Measurements from ENCODE around the gene BIRC7. TPM values are rescaled to one million over a fixed set of nuclear protein-coding genes. Genes with fewer than 3 reads are reported as not detected.

The BIRC7 gene
- total and polyA plus RNA-seq, 2 of the 4 experiments (the other 2 are of a cell fraction): not detected

DNA sequence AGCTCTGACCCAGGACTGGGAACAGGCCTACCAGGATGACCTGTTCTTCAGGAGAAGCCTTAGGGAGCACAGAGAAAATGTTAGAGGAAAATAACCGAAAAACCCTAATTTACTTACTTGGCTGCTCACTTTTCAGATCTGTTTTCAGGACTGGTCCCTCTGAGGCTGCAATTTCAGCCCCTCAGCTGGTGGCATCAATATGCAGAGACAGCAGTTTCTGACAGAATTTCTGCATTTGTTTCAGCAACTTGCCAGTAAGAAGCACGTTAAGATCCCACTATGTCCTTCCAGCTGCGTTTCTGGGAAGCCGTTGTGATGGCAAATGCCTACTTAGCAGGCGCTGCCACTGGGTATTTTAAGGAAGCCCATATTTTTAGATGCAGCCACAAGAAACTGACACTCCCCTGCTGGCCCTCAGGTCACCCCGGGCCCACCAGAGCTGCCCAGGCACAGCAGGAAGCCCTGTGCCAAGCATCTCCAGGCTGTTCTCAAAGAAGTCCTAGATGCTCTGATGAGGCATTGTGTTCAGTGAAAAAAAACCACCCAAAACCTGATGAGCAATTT is 27.3 kb upstream of the BIRC7 start:
- no peak overlapping the region for H4K8ac ChIP-seq (ENCODE audit: low read depth in 2 of 2, low read length in 2 of 2)
- no peak for DNase-seq
- no peaks in the 10 kb centered on the region for H3K27me3 ChIP-seq (ENCODE audit: control insufficient read depth, insufficient read depth, low read length)
- in situ Hi-C loops (cut with MboI; ENCODE audit: low sequenced_read_pairs): no loop called here
- H3K56ac ChIP-seq (ENCODE audit: extremely low read depth, insufficient read depth, low read length): no peak overlapping the region
- POLR2A ChIA-PET (ENCODE audit: unreplicated experiment): no interaction called here
- no peak overlapping the region for H2BK15ac ChIP-seq (ENCODE audit: low read depth, low read length)
- H3K23ac ChIP-seq (ENCODE audit: low read depth, low read length): no peak overlapping the region
- H3K14ac ChIP-seq (replicated peaks; ENCODE audit: low read depth, low read length): no peak overlapping the region
- intact Hi-C loops (cut with micrococcal nuclease): no loop called here
- peaks cover 2% of the 10 kb centered on the region; the same call in 1 of the 2 replicates for H3K4me1 ChIP-seq (ENCODE audit: control insufficient read depth, insufficient read depth, low read length)
- no peak overlapping the region for H2BK20ac ChIP-seq (ENCODE audit: low read depth, low read length)
- H4K91ac ChIP-seq (ENCODE audit: insufficient read depth, low read depth, low read length): no peak overlapping the region
- H2AFZ ChIP-seq (replicated peaks; ENCODE audit: low read length, poor library complexity): no peak overlapping the region
- H3K9ac ChIP-seq (ENCODE audit: low read depth, low read length): no peak overlapping the region
- BruUV-seq (replicated peaks): no TSS peak
- TF ChIP-seq MAFK (IDR thresholded peaks at IDR 0.05; ENCODE audit: low read depth, low read length) (no peak), SMC3 (IDR thresholded peaks at IDR 0.05; ENCODE audit: low read depth, low read length) (no peak), RFX5 (IDR thresholded peaks at IDR 0.05; ENCODE audit: low read depth, low read length) (no peak), CEBPB (IDR thresholded peaks at IDR 0.05; ENCODE audit: low read depth, low read length) (no peak), MXI1 (IDR thresholded peaks at IDR 0.05; ENCODE audit: borderline replicate concordance, low read depth, low read length) (no peak), POLR2A (IDR thresholded peaks at IDR 0.05; ENCODE audit: low read depth, low read length) (no peak), MAZ (IDR thresholded peaks at IDR 0.05; ENCODE audit: borderline replicate concordance, low read depth, low read length) (no peak), RAD21 (IDR thresholded peaks at IDR 0.05; ENCODE audit: low read length) (no peak), FOS (IDR thresholded peaks at IDR 0.05; ENCODE audit: low read depth, low read length) (no peak), NFE2L2 (IDR thresholded peaks at IDR 0.05; ENCODE audit: low read depth, low read length) (no peak), CHD1 (IDR thresholded peaks at IDR 0.05; ENCODE audit: low read depth, low read length) (no peak), RCOR1 (IDR thresholded peaks at IDR 0.05; ENCODE audit: insufficient replicate concordance, low read length) (no peak), BHLHE40 (IDR thresholded peaks at IDR 0.05; ENCODE audit: low read depth, low read length) (no peak), ELK1 (IDR thresholded peaks at IDR 0.05; ENCODE audit: borderline replicate concordance, low read depth, low read length) (no peak)
- TF ChIP-seq, protein P1, sequence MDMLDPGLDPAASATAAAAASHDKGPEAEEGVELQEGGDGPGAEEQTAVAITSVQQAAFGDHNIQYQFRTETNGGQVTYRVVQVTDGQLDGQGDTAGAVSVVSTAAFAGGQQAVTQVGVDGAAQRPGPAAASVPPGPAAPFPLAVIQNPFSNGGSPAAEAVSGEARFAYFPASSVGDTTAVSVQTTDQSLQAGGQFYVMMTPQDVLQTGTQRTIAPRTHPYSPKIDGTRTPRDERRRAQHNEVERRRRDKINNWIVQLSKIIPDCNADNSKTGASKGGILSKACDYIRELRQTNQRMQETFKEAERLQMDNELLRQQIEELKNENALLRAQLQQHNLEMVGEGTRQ (IDR thresholded peaks at IDR 0.05; ENCODE audit: low read depth, low read length): no peak
- TF ChIP-seq, protein P2, sequence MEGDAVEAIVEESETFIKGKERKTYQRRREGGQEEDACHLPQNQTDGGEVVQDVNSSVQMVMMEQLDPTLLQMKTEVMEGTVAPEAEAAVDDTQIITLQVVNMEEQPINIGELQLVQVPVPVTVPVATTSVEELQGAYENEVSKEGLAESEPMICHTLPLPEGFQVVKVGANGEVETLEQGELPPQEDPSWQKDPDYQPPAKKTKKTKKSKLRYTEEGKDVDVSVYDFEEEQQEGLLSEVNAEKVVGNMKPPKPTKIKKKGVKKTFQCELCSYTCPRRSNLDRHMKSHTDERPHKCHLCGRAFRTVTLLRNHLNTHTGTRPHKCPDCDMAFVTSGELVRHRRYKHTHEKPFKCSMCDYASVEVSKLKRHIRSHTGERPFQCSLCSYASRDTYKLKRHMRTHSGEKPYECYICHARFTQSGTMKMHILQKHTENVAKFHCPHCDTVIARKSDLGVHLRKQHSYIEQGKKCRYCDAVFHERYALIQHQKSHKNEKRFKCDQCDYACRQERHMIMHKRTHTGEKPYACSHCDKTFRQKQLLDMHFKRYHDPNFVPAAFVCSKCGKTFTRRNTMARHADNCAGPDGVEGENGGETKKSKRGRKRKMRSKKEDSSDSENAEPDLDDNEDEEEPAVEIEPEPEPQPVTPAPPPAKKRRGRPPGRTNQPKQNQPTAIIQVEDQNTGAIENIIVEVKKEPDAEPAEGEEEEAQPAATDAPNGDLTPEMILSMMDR (conservative IDR thresholded peaks at IDR 0.05; ENCODE audit: low read depth, low read length): no peak
- peaks cover 69% of the 10 kb centered on the region for H3K36me3 ChIP-seq (ENCODE audit: control insufficient read depth, insufficient read depth, low read length)
- no peak for ATAC-seq (ENCODE audit: low read depth)
- no peak overlapping the region for H2AK5ac ChIP-seq (ENCODE audit: low read depth, low read length)
- no peak overlapping the region for H3K27ac ChIP-seq (ENCODE audit: insufficient read depth, low read length)
- no peaks in the 10 kb centered on the region for H3K9me3 ChIP-seq (ENCODE audit: control insufficient read depth, insufficient read depth, low read length)
- no peak overlapping the region for H3K4me2 ChIP-seq (ENCODE audit: low read depth, low read length)
- no peak overlapping the region for H2BK5ac ChIP-seq (ENCODE audit: low read depth, low read length, poor library complexity, severe bottlenecking)
- dilution Hi-C loops (cut with HindIII; ENCODE audit: low sequenced_read_pairs, unreplicated experiment): no loop called here
- peaks cover 6% of the 10 kb centered on the region; the same call in 1 of the 2 replicates for H3K9me1 ChIP-seq (ENCODE audit: insufficient read depth, low read length)
- 86% methylated on average over 1 of the region's 6 CpGs; no CpG with 5 or more reads in 1 of the 2 experiments for WGBS, 2 experiments (ENCODE audit: extremely low coverage in 2 of 2, insufficient read length in 1 of 2)
- H3K4me3 ChIP-seq (ENCODE audit: insufficient read depth, low read depth, low read length): no peak overlapping the region
- H3K79me1 ChIP-seq (ENCODE audit: low read depth in 1 of 2, low read length in 2 of 2): peaks cover 27 to 83% of the 10 kb centered on the region in 2 experiments
- no peak overlapping the region for H2AK9ac ChIP-seq (replicated peaks; ENCODE audit: low read depth, low read length, poor library complexity)
- no peak overlapping the region for H2BK120ac ChIP-seq (ENCODE audit: low read depth, low read length)
- H3K18ac ChIP-seq (ENCODE audit: low read depth, low read length): no peak overlapping the region
- no peak overlapping the region for H3K4ac ChIP-seq (ENCODE audit: low read depth, low read length)
- H4K5ac ChIP-seq (ENCODE audit: low read depth, low read length): no peak overlapping the region
- CTCF ChIA-PET: interaction anchor here (0.9 kb wide), 1 partner anchor 15 kb away, joined by 3 read pairs; no protein-coding TSS in a partner anchor
- H4K20me1 ChIP-seq (ENCODE audit: insufficient read depth, low read length): peaks cover 94% of the 10 kb centered on the region

Data from IMR-90 (cell line).